Endothelial cell (in vitro differentiated cells): ENCODE measurements around the gene MRPL43. TPM values are rescaled to one million over a fixed set of nuclear protein-coding genes. Genes with fewer than 3 reads are reported as not detected.

Source experiments
- DNase-seq: peaks from one replicate; pipeline ENCODE4 v3.0.0; 2021; ENCODE audit warnings: low spot score
- H3K27ac Mint-ChIP-seq: one replicate; pipeline ENCODE4 v1.8.0; 2021; ENCODE audit warnings: mixed read lengths, inconsistent platforms; ENCODE audit not compliant: unreplicated experiment
- H3K27me3 Mint-ChIP-seq: one replicate; pipeline ENCODE4 v1.8.0; 2021; ENCODE audit warnings: mild to moderate bottlenecking, moderate library complexity, mixed read lengths, inconsistent platforms; ENCODE audit not compliant: unreplicated experiment
- H3K36me3 Mint-ChIP-seq: one replicate; pipeline ENCODE4 v1.8.0; 2021; ENCODE audit warnings: mild to moderate bottlenecking, low read depth, mixed read lengths, inconsistent platforms; ENCODE audit not compliant: unreplicated experiment
- H3K4me1 Mint-ChIP-seq: one replicate; pipeline ENCODE4 v1.8.0; 2021; ENCODE audit warnings: mild to moderate bottlenecking, mixed read lengths, inconsistent platforms; ENCODE audit not compliant: unreplicated experiment
- H3K4me3 Mint-ChIP-seq: one replicate; pipeline ENCODE4 v1.8.0; 2021; ENCODE audit warnings: mild to moderate bottlenecking, mixed read lengths, inconsistent platforms; ENCODE audit not compliant: unreplicated experiment
- H3K9me3 Mint-ChIP-seq: one replicate; pipeline ENCODE4 v1.8.0; 2021; ENCODE audit warnings: mixed read lengths, inconsistent platforms; ENCODE audit not compliant: unreplicated experiment
- total RNA-seq: library from RNA; stranded (reverse); fragmentation: NEBNext Ultra II Directional; extraction: Animal tissue kit (Norgen Biotek cat#: 25700); gene quantifications from one replicate; pipeline ENCODE4 v1.2.1, GENCODE V29; 2021; ENCODE audit not compliant: unreplicated experiment
- TF ChIP-seq, protein P1 (sequence below): fragments of 200-600 bp; sonication (generic); IDR thresholded peaks from one replicate; pipeline ENCODE4 v1.5.0; 2021; ENCODE audit warnings: antibody characterized with exemption; ENCODE audit not compliant: unreplicated experiment

The MRPL43 gene
- total RNA-seq, 1 donor from 2014 or later: 51.8 TPM

DNA sequence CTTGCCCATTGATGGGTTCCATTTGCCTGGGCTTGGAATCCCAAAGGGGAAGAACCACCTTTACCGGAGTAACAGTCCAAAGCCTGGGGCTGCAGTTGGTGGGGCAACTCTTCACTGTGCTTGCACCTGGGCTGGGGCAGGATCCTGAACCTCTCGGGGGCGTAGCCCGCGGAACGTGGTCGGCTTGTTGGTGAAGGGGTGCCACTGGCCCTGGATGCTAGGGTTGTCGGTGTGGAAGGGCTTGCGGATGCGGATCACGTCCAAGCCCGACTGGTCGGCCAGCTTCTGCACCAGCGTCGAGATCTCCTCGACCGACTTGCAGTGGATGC is 710 bp downstream of the MRPL43 start:
- no peak overlapping the region for H3K27ac Mint-ChIP-seq
- H3K27me3 Mint-ChIP-seq: peaks cover 17% of the 10 kb centered on the region
- peak overlapping the region; percentile 100 for H3K4me3 Mint-ChIP-seq

DNA sequence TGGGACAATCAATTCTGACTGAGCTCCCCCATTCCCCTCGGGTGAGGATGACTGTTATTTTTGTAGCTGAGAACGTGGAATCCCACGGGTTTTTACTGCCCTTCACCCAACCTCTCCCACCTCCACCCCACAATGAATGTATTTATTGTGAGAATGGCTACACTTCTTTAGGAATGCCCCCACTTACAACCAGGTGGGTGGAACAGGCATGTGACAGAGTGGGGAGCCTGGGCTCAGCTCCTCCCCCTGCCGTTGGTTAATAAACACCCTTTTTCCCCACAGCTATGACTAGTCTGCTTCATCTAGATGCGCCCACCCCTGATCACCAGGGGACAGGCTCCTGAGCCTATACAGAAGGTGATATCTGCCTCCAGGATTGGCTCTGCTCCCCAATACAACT is 2.0 kb downstream of the MRPL43 start:
- Mint-ChIP-seq H3K27ac (peak overlapping the region; percentile 64), H3K4me3 (peak overlapping the region; percentile 65), H3K9me3 (no peaks in the 10 kb centered on the region), H3K27me3 (peaks cover 17% of the 10 kb centered on the region), H3K4me1 (peaks cover 13% of the 10 kb centered on the region), H3K36me3 (peaks cover 27% of the 10 kb centered on the region)
- TF ChIP-seq, protein P1, sequence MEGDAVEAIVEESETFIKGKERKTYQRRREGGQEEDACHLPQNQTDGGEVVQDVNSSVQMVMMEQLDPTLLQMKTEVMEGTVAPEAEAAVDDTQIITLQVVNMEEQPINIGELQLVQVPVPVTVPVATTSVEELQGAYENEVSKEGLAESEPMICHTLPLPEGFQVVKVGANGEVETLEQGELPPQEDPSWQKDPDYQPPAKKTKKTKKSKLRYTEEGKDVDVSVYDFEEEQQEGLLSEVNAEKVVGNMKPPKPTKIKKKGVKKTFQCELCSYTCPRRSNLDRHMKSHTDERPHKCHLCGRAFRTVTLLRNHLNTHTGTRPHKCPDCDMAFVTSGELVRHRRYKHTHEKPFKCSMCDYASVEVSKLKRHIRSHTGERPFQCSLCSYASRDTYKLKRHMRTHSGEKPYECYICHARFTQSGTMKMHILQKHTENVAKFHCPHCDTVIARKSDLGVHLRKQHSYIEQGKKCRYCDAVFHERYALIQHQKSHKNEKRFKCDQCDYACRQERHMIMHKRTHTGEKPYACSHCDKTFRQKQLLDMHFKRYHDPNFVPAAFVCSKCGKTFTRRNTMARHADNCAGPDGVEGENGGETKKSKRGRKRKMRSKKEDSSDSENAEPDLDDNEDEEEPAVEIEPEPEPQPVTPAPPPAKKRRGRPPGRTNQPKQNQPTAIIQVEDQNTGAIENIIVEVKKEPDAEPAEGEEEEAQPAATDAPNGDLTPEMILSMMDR: no peak
- no peak for DNase-seq

More for the DNA sequence above, 710 bp downstream of the MRPL43 start:
- Mint-ChIP-seq H3K4me1 (peaks cover 18% of the 10 kb centered on the region), H3K9me3 (no peaks in the 10 kb centered on the region), H3K36me3 (peaks cover 29% of the 10 kb centered on the region)
- no peak for DNase-seq
- TF ChIP-seq, protein P1: no peak

DNA sequence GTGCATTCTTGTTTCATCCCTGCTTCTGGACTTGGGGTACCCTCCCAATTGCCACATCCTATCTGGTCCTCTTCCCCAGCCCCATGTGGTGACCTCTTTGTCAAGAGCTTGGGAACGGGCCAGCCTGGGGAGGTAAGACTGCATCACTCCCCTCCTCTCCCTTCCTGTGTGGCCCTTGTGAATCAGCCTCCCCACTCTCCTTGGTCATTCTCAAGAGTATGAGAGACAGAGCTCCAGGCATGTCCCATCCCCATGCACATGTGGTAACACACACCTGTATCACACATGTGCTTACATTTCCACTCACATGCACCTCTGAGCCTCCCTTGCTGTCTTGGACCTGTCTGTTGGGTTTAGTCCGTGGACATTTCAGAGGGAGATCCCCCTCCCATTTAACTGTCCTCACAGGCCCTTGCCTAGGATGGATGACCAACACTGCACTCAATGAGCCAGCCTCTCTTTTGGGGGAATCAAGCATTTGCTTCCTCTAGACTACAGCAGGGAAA is 2.6 kb downstream of the MRPL43 start:
- no peak for DNase-seq
- no peak overlapping the region for H3K27ac Mint-ChIP-seq
- no peaks in the 10 kb centered on the region for H3K9me3 Mint-ChIP-seq
- TF ChIP-seq, protein P1: no peak
- no peak overlapping the region for H3K4me3 Mint-ChIP-seq
- H3K36me3 Mint-ChIP-seq: peaks cover 26% of the 10 kb centered on the region
- H3K27me3 Mint-ChIP-seq: peaks cover 17% of the 10 kb centered on the region
- peaks cover 12% of the 10 kb centered on the region for H3K4me1 Mint-ChIP-seq

DNA sequence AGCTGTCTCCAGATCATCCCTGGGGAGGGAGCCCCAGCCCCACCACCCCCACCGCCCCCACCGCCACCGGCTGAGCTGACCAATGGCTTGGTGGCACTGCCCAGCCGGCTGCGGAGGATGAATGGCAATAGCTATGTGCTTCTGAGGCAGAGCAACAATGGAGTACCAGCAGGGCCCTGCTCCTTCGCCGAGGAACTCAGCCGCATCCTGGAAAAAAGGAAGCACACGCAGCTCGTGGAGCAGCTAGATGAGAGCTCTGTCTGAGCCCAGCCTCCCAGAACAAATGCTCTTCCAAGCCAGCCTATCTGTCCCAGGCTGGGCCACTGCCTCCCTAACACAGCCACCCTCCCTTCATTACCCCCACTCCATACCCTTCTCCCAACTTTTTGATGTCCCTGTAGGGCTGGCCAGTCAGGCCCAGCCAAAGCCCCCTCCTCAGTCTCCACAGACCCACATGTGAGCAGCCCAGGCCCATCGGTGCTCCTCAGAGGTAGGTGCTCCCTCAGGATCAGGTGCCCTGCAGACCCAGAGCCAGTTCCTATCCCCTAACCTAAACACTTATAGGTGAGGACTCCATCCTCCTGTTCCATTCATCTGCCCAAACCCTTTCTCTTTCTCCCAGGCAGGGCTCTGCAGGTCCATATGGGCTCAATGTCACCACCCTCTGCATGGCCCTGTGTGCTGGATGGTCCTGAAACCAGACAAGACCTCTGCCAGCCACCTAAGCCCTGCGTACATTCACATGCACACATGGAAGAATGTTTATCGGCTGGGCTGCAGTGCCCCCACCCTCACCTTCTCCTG is 3.2 kb downstream of the MRPL43 start:
- Mint-ChIP-seq H3K9me3 (no peaks in the 10 kb centered on the region), H3K4me3 (no peak overlapping the region), H3K27me3 (peaks cover 17% of the 10 kb centered on the region), H3K27ac (no peak overlapping the region), H3K36me3 (peaks cover 27% of the 10 kb centered on the region), H3K4me1 (peaks cover 12% of the 10 kb centered on the region)
- no peak for DNase-seq
- TF ChIP-seq, protein P1: no peak
